NT2/D1 (cell line): ENCODE data around the gene PPM1H.

Experiments used
- SUZ12 ChIP-seq: IDR thresholded peaks from 2 replicates; pipeline ENCODE4 v1.6.1; 2011; ENCODE audit not compliant: insufficient read length, insufficient read depth; ENCODE audit errors: extremely low read depth
- YY1 ChIP-seq: IDR thresholded peaks from 2 replicates; pipeline ENCODE4 v1.6.1; 2011; ENCODE audit not compliant: insufficient read length, insufficient read depth
- ZNF274 ChIP-seq: IDR thresholded peaks from 2 replicates; pipeline ENCODE4 v1.6.1; 2011; ENCODE audit warnings: mild to moderate bottlenecking, low read depth, low read length

DNA sequence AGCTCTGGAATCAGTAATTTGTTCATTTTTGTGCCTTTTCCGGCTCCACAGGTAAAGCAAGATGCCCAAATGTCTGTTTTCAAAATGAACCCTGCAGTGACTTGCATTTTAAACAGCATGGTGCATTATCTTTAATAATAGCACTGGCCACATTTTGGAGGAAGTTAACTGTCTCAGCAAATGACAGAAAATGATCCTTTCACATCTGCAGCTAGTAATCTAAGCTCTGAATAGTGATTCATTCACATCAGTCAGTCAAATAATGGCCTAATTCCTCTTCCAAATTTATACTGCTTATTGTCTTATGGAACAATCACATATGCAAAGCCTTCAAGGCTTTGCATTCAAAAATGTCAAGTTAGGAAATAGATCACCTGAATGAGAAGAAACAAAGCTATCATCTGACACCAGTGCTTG lies 75.6 kb downstream of the PPM1H start:
- TF ChIP-seq YY1, result no peak
- TF ChIP-seq ZNF274, result no peak
- TF ChIP-seq SUZ12, result no peak
